GM19395 (cell line): ENCODE measurements around the gene EHBP1L1.

Source experiments
- ATAC-seq: cut with Tn5 transposase; IDR thresholded peaks from one replicate; pipeline ENCODE4 v1.9.1; 2021; ENCODE audit warnings: mild to moderate bottlenecking, moderate library complexity; ENCODE audit not compliant: unreplicated experiment

EHBP1L1 gene

DNA sequence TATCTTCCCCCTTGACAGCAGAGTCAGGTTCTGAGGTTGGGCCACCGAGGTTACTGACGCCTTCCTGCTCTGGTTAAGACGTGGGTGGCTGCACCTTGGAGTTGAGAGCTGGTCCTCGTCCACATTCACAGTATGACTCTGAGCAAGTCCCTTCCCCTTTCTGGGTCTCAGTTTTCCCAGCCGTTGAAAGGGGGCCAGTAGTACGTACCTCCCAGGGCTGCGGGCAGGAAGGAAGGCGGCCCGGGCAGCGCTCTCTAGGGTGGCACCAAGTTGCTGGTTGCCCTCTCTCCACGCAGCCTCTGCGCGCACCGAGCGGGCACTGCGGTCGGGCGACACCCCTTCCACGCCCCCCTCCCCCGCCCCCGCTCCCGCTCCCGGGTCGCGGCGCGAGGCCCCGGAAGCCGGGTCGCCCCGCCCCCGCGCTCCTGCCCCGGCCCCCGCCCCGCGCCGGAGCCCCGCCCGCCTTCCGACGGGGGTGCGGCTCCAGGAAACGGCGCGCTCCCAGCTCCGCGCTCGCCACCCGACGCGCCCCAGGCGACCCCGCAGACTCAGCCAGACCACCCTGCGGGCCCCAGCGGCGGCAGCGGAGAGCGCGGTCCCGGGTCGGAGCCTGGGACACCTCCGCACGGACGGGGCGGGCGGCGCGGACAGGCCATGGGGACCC, at the start of gene EHBP1L1:
EHBP1L1 (plus strand) TSS at position 486 of the 664 bp plus-strand sequence. CDS start 250 bp downstream, outside the sequence.
- no peak for ATAC-seq

DNA sequence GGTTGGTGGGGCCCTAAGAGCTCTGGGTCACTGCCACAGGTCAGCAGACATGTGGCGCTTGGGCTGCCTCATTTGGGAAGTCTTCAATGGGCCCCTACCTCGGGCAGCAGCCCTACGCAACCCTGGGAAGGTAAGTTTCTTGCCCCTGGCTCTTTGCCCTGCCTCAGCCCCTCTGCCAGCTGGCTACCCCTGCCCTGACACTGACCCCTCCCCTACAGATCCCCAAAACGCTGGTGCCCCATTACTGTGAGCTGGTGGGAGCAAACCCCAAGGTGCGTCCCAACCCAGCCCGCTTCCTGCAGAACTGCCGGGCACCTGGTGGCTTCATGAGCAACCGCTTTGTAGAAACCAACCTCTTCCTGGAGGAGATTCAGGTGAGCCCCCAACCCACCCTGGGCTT, 49.1 kb upstream of the EHBP1L1 start:
- ATAC-seq, result no peak

DNA sequence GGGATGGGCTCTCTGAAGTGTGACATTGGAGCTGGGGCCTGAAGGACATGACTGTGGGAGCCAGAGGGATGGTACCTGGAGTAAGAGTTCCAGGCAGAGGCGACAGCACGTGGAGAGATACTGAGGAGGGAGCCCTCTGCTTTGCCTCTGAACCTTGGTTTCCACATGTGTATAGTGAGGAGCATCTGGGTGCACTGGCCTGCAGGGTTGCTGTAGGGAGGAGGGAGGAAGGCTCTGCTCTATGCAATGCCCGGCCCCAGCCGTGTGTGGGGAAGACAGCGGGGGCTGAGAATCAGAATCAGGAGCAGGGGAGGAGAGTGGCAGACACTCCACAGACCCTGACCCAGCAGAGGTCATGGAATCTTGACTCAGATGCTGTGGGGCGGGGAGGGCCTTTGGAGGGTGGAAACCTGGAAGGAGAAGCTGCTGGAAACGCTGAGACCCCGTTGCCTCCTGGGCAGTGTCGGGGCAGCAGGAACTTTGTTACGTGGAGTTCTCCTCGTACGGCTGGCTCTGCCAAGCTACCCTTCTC, 47.0 kb upstream of the EHBP1L1 start:
- ATAC-seq, result no peak

DNA sequence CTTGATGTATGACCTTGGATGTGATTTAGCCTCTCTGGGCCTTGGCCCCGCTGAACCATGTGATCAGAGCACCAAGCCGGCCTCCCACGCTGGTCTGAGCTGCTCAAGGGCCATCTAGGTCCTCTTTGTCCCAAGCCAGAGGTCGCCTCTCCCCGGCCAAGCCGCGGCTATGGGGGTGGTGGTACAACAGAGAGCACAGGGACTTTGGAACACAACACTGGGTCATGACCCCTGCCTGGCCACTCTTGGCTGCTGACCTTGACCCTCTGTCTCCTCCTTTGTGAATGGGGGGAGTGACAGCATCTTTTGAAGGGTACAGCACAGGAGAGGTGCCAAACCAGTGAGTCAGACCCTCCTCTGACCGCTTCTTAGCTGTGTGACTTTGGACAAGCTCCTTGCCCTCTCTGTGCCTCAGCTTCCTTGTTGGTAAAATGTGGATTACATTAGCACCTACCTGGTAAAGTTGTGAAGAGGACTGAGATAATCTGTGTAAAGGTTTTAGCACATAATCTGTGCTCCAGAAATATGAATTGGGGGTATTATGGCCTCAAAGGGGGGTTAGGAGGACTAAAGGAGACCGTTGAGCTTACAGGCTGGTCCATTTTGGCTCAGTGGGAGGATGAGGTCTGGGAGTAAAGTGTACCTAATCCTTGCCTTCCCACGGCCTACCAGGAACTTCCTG, 46.2 kb upstream of the EHBP1L1 start:
- ATAC-seq, result no peak

GRCh38 chr11:65530157-65530496, 45.7 kb upstream of the EHBP1L1 start:
- no peak for ATAC-seq

DNA sequence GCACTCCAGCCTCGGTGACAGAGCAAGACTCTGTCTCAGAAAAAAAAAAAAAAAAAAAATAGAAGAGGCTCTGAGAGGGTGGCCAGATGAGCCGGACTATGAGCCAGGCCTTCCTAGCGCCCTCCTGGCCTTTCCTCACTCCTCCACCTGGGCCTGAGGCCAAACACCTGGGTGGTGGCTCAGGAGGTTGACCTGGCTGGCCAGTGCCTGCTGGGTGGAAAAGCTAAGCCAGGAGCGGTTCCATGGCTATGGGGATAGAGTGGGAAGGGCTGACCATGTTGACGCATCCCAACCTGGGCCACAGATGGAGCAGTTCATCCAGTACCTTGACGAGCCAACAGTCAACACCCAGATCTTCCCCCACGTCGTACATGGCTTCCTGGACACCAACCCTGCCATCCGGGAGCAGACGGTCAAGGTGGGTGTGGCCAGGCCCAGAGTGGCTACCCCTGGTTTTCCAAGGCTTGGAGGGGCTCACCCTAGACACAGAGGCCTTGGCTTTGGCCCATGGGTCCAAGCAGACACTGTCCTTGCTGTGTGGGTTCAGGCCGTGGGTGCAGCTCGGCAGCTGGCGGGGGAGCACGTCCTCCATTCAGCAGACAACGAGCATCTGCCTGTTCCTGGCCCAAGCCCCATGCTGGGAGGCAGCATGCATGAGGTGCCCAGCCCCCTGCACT, 43.3 kb upstream of the EHBP1L1 start:
- ATAC-seq, result no peak

- no peak for ATAC-seq
These were observed 40.8 kb upstream of the EHBP1L1 start for GRCh38 chr11:65535102-65535501.

- ATAC-seq, result no peak
These were observed 39.2 kb upstream of the EHBP1L1 start for GRCh38 chr11:65536412-65537295.

DNA sequence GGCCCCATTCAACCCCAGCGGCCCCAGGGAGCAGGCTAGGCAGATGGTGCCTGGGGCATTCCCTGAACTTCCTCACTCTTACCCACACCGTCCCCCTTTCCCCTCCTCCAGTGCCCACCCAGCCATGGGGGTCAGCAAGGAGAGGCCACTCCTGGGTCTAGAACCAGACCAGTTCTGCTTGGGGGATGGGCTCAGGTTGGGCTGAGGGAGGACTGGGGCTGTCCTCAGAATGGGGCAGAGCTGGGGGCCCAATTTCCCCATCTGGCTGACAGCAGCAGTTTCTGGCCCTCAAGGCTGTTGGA, 38.6 kb upstream of the EHBP1L1 start:
- no peak for ATAC-seq

DNA sequence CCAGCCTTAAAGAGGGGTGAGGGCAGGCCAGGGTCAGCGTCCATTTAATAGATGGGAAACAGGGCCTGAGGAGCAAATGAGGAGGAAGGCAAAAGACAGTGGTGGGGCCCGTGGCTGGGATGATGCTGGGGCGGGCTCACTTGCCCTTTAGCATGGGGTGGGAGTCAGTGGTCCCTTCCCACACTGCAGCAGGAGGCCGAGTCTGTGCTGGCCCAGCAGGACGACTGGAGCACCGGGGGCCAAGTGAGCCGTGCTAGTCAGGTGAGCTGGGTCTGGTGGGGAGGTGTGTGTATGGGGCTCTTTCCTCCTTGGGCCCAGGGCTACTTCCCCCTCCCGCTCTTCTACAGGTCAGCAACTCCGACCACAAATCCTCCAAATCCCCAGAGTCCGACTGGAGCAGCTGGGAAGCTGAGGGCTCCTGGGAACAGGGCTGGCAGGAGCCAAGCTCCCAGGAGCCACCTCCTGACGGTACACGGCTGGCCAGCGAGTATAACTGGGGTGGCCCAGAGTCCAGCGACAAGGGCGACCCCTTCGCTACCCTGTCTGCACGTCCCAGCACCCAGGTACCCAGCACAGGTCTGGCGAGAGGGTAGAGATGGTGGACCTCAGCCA, 38.1 kb upstream of the EHBP1L1 start:
- ATAC-seq, result no peak

GRCh38 chr11:65538232-65538914, 37.5 kb upstream of the EHBP1L1 start:
- ATAC-seq, result no peak

DNA sequence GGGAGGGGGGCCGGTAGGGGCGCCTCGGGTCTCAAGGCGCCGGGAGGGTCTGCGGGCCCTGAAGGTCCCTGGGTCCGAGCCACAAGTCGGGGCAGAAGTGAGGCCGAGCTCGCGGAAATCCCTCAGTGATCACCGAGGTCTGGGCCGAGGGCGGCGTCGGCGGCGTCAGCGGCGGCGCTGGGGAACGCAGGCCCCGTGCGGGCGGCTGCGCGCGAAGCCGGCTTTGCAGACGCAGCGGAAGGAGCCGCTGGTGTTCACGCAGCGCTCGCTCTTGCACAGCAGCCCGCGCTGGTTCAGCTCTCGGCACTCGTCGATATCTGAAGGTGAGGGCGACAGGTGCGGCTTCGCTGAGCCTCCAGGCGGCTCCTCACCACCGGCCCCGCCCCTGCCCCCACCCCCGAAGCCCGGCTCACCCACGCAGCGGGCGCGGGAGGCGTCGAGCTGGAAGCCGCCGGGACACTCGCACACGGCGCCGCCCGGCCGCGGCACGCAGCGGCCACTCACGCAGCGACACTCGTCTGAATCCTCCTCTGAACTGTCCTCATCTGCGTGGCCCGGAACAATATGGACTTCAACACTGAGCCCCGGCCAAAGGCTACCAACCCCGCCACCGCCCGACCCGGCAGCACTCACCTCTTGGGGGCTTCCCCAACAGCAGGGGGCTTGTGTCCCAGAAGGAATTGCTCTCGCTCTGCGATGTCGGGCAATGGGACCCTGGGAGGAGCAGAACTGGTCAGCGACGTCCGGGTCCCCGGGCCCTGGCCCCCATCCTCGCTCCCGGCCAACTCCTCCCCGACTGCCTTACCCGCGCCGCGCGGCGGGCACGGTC, 36.7 kb upstream of the EHBP1L1 start:
- ATAC-seq, result no peak

- ATAC-seq, result peak; percentile 55
These were observed 36.0 kb upstream of the EHBP1L1 start for GRCh38 chr11:65539744-65540289.

DNA sequence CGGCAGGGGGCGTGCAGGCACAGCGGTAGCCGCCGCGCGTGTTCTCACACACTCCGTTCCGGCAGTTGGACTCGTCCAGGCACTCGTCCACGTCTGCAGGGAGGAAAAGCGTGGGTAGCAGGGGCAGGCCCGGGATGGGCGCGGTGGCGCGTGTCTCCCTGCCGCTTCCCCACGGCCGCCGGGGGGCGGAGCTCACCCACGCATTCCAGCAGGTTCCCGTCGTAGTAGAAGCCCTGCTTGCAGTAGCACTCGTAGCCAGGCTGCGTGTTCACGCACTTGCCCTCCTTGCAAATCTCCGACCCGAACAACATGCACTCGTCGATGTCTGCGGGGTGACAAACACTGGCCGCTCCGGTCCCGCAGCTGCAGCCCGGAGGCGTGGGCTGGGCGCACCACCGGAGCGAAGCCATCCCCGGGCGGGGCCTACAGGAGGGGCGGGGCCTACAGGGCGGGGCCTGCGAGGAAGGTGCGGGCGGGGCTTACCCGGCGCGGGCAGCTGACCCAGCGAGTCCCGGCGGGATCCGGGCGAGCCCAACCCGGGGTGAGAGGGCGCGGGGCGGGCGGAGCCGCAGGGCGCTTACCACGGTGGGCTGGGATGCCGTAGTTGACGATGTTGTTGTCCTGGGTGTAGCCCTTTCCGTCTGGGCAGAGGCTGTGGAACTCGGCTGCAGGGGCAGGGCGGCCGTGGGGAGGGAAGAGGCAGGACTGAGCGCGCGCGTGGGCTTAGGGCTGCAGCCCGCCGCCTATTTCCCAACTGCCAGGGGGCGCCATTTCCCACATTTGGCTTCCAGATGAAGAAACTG, 35.4 kb upstream of the EHBP1L1 start:
- peak; percentile 60 for ATAC-seq

DNA sequence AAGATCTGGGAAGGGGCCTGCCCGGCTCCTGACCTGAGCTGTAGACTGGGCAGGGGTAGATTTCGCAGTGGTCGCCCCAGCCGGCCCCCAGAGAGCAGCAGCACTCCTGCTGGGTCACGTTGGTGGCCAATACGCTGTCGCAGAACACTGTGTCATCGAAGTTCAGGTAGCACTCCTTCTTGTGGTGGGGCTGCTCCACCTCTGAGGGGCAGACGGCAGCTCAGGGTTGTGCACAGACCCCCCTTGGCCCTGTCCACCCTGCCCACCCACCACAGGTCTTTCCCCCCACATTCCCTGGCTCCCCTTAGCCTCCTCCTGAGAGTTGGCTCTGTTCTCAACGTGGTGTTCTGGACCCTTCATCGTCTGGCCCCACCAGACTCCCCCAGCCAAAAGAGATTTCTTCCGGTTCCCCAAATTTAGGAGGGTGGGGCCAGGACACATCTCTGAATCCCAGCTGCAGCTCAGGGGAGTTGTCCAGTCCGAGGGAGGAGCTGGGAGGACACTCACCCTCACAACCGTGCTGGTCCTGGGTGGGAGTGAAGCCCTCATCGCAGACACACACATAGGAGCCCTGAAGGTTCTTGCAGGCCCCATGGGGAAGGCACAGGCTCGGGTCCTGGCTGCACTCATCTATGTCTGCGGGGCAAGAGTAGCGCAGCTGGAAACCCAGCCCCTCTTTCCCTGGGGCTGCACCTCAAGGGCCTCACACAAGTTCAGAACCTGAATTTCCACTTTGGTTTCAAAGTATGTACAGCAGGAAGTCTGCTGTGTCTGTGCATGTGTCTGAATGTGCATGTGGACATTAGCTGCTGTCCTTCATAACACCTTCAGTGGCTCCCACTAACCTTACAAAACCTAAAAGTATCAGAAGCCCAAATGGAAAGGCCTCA, 34.5 kb upstream of the EHBP1L1 start:
- ATAC-seq, result no peak

DNA sequence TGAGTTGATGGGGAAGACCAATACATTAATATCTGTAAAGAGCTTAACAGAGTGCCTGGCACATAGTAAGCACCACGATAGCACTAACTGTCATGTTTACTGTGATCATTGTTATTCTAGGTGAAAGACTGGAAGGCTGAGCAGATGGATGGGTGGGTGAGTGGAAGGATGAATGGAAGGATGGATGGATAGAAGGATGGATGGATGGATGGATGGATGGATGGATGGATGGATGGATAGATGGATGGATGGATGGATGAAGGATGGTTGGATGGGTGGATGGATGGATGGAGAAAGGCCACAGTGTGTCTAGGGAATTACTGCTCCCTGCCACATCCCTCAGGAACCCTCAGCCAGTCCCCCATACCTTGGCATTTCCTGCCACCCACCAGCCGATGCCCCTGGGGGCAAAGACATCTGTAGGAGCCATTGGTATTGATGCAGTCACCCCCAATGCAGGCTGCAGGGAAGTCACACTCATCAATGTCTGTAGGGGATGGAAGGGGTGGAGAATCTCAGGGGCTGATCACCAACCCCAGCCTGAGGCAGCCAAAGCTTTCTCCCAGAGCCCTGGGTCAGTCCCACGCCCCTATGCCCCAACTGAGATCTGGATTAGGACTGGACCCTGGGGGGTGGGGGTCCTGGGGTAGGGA, 33.0 kb upstream of the EHBP1L1 start:
- no peak for ATAC-seq

GRCh38 chr11:65545853-65546216, 30.0 kb upstream of the EHBP1L1 start:
- ATAC-seq, result no peak
